SK-N-SH treated with all-trans-retinoic acid at 6 μM for 48 hours (cell line): ENCODE measurements around the gene EXD3.

Experiments
- ARNTL ChIP-seq: fragments of 450-650 bp; formaldehyde crosslinking; IDR thresholded peaks from 2 replicates; pipeline ENCODE4 v1.5.0; 2020; ENCODE audit warnings: low read depth, mild to moderate bottlenecking, moderate library complexity, borderline replicate concordance
- CSDC2 ChIP-seq: fragments of 250-450 bp; sonication (Bioruptor Pico); IDR thresholded peaks from 2 replicates; pipeline ENCODE4 v1.5.0; 2020; ENCODE audit warnings: mild to moderate bottlenecking, moderate library complexity
- PATZ1 ChIP-seq: fragments of 250-450 bp; sonication (Bioruptor Pico); IDR thresholded peaks from 2 replicates; pipeline ENCODE4 v1.8.0; 2020; ENCODE audit warnings: mild to moderate bottlenecking, moderate library complexity, borderline replicate concordance

GRCh38 chr9:137406876-137407589 is 15.9 kb downstream of the EXD3 start:
- no peak for TF ChIP-seq ARNTL (CRISPR knock-in tag)
- TF ChIP-seq PATZ1 = no peak
- TF ChIP-seq CSDC2 (CRISPR knock-in tag) = no peak
